GM12878 (cell line): ENCODE data around the gene UTS2R. TPM values are rescaled to one million over a fixed set of nuclear protein-coding genes. Genes with fewer than 3 reads are reported as not detected.

ENCODE experiments used
- ATAC-seq: fragments of 200-7000 bp; cut with Tn5 transposase; 3 replicates; pipeline ENCODE4 v1.9.1; 2020; ENCODE audit warnings: mild to moderate bottlenecking, moderate library complexity
- BruUV-seq: library from RNA; stranded (reverse); fragments of 400-500 nt; replicated peaks from 2 replicates; lab custom pipeline; 2021; lab: Mats Ljungman, UMichigan
- CTCF ChIA-PET: fragments of 300-600 bp; sonication (Branson Sonifier 250); formaldehyde crosslinking; extraction: SDS; loops from one replicate; lab custom pipeline; 2021; ENCODE audit warnings: inconsistent platforms; lab: Yijun Ruan, JAX
- POLR2A ChIA-PET: fragments of 350-600 bp; formaldehyde crosslinking; extraction: SDS; loops from one replicate; lab custom pipeline; 2021; ENCODE audit warnings: inconsistent platforms; lab: Charles Lee
- RAD21 ChIA-PET: fragments of 300-600 bp; sonication (Branson Sonifier 250); formaldehyde crosslinking; loops from one replicate; lab custom pipeline; 2023; ENCODE audit warnings: antibody characterized with exemption; ENCODE audit not compliant: unreplicated experiment; lab: Charles Lee
- SMC1A ChIA-PET: fragments of 300-600 bp; sonication (Branson Sonifier 250); formaldehyde crosslinking; loops from one replicate; lab custom pipeline; 2023; ENCODE audit not compliant: unreplicated experiment, uncharacterized antibody; lab: Charles Lee
- DNase-seq: peaks from one replicate; pipeline ENCODE4 v3.0.0-alpha.2; 2011; ENCODE audit warnings: low read depth, low spot score
- FAIRE-seq: peaks from 3 replicates; lab custom pipeline; 2011; peaks lifted over from hg19 to GRCh38; lab: Jason Lieb, UNC
- H2AFZ ChIP-seq: 2 replicates; pipeline ENCODE4 v1.6.0; 2011; ENCODE audit warnings: low read depth, low read length, control low read depth; ENCODE audit not compliant: control insufficient read depth
- H3K27ac ChIP-seq: 2 replicates; pipeline ENCODE4 v1.5.1; 2011; ENCODE audit warnings: control low read depth; ENCODE audit not compliant: control insufficient read depth, insufficient read depth
- H3K27me3 ChIP-seq, 2 experiments: replicated peaks in 1 of 2; 2 replicates each; pipeline versions ENCODE4 v1.6.0 to v1.6.1; 2011; ENCODE audit warnings: low read length in 1 of 2; ENCODE audit not compliant: control insufficient read depth in 2 of 2, insufficient read depth in 2 of 2
- H3K36me3 ChIP-seq, 2 experiments: 2 replicates each; pipeline ENCODE4 v1.5.1; 2011; ENCODE audit warnings: low read length in 1 of 2; ENCODE audit not compliant: control insufficient read depth in 2 of 2, insufficient read depth in 2 of 2
- H3K4me1 ChIP-seq: 2 replicates; pipeline ENCODE4 v1.6.1; 2011; ENCODE audit warnings: mild to moderate bottlenecking, low read length, moderate library complexity, mixed read lengths; ENCODE audit not compliant: control insufficient read depth, insufficient read depth
- H3K4me2 ChIP-seq: 2 replicates; pipeline ENCODE4 v1.6.0; 2011; ENCODE audit warnings: control low read depth; ENCODE audit not compliant: control insufficient read depth, insufficient read depth
- H3K4me3 ChIP-seq: fragments of 200-600 bp; sonication (generic); 2 replicates; pipeline ENCODE4 v1.5.1; 2016
- H3K79me2 ChIP-seq: 2 replicates; pipeline ENCODE4 v1.6.0; 2011; ENCODE audit warnings: low read length; ENCODE audit not compliant: control insufficient read depth, insufficient read depth
- H3K9ac ChIP-seq: 2 replicates; pipeline ENCODE4 v1.8.0; 2011; ENCODE audit warnings: low read length, control low read depth, mixed read lengths; ENCODE audit not compliant: control insufficient read depth, insufficient read depth
- H3K9me3 ChIP-seq: replicated peaks from 3 replicates; pipeline ENCODE4 v1.5.1; 2011; ENCODE audit warnings: mild to moderate bottlenecking, low read length; ENCODE audit not compliant: control insufficient read depth, insufficient read depth
- H4K20me1 ChIP-seq: 2 replicates; pipeline ENCODE4 v1.6.0; 2011; ENCODE audit not compliant: control insufficient read depth, insufficient read depth
- CBX3 ChIP-seq: fragments of 200-600 bp; sonication (generic); IDR thresholded peaks from 2 replicates; pipeline ENCODE4 v1.6.1; 2016; ENCODE audit warnings: low read depth, borderline replicate concordance
- CEBPZ ChIP-seq: fragments of 150-350 bp; IDR thresholded peaks from 2 replicates; pipeline ENCODE4 v1.6.1; 2016; ENCODE audit warnings: low read depth, low read length
- CHD2 ChIP-seq: IDR thresholded peaks from 2 replicates; pipeline ENCODE4 v1.6.1; 2011; ENCODE audit warnings: low read depth, low read length, improper control_type of control experiment, borderline replicate concordance
- E4F1 ChIP-seq: fragments of 450-650 bp; IDR thresholded peaks from 2 replicates; pipeline ENCODE4 v1.6.1; 2018; ENCODE audit warnings: borderline replicate concordance, mild to moderate bottlenecking; ENCODE audit not compliant: partially characterized antibody
- FOS ChIP-seq: IDR thresholded peaks from 3 replicates; pipeline ENCODE4 v1.6.1; 2011; ENCODE audit warnings: borderline replicate concordance; ENCODE audit not compliant: insufficient read length; ENCODE audit errors: extremely low read depth
- LARP7 ChIP-seq: fragments of 450-650 bp; IDR thresholded peaks from 2 replicates; pipeline ENCODE4 v1.6.1; 2017; ENCODE audit warnings: mild to moderate bottlenecking
- NFYB ChIP-seq: IDR thresholded peaks from 2 replicates; pipeline ENCODE4 v1.6.1; 2011; ENCODE audit warnings: low read depth, mild to moderate bottlenecking, low read length, improper control_type of control experiment, moderate library complexity; ENCODE audit not compliant: insufficient read depth
- POLR2A ChIP-seq: IDR thresholded peaks from 2 replicates; pipeline ENCODE4 v1.6.1; 2011; ENCODE audit warnings: low read depth, mild to moderate bottlenecking, low read length
- POU2F2 ChIP-seq: IDR thresholded peaks from 3 replicates; pipeline ENCODE4 v1.6.1; 2011; ENCODE audit warnings: low read depth, mild to moderate bottlenecking, low read length, borderline replicate concordance
- SUPT20H ChIP-seq: IDR thresholded peaks from 2 replicates; pipeline ENCODE4 v1.6.1; 2011; ENCODE audit warnings: low read depth, mild to moderate bottlenecking, low read length, moderate library complexity, borderline replicate concordance; ENCODE audit not compliant: control insufficient read depth
- TCF12 ChIP-seq: IDR thresholded peaks from 2 replicates; pipeline ENCODE4 v1.6.1; 2011; ENCODE audit warnings: low read depth, mild to moderate bottlenecking, low read length
- ZBED1 ChIP-seq: IDR thresholded peaks from 2 replicates; pipeline ENCODE4 v1.6.1; 2016; ENCODE audit warnings: borderline replicate concordance
- ZNF207 ChIP-seq: fragments of 450-650 bp; IDR thresholded peaks from 2 replicates; pipeline ENCODE4 v1.6.1; 2014; ENCODE audit warnings: antibody characterized with exemption, mild to moderate bottlenecking, borderline replicate concordance
- ZNF217 ChIP-seq: fragments of 450-650 bp; IDR thresholded peaks from 2 replicates; pipeline ENCODE4 v1.6.1; 2017; ENCODE audit warnings: antibody characterized with exemption, mild to moderate bottlenecking
- WGBS: methylation state at CpG from one replicate; pipeline ENCODE4 v1.1.6; 2016; ENCODE audit warnings: low lambda C conversion rate; ENCODE audit not compliant: insufficient replicate concordance, insufficient coverage; ENCODE audit errors: missing lambda C conversion rate; 5-methylcytosine and 5-hydroxymethylcytosine counted together
- in situ Hi-C: fragments of 300-500 bp; cut with MboI; formaldehyde crosslinking; loops from 9 replicates; pipeline ENCODE4 v1.14.3; 2018; ENCODE audit warnings: mixed read lengths
- intact Hi-C: fragments of 100-400 bp; cut with micrococcal nuclease; formaldehyde crosslinking; loops from one replicate; pipeline ENCODE4 v1.14.2; 2022; ENCODE audit not compliant: unreplicated experiment
- polyA plus RNA-seq, 11 experiments: library from polyadenylated mRNA; depleted of rRNA in 4 of 11; unstranded in 6 of 11; stranded (reverse) in 5 of 11; fragments of >200 nt; fragmentation: Nextera tagmentation in 4 of 11; fragmentation: Illumina TruSeq in 1 of 11; extraction: Ambion mirVana in 4 of 11; extraction: Trizol in 1 of 11; gene quantifications; 1 replicate in 1 of 11; 2 replicates in 10 of 11; pipeline versions ENCODE4 v1.2.1 to v1.2.3, GENCODE V29; 2011 to 2016; ENCODE audit warnings: inconsistent platforms in 2 of 11, missing spikeins in 2 of 11, low read depth in 1 of 11
- total RNA-seq, 4 experiments: library from RNA; depleted of rRNA in 3 of 4; stranded (reverse); fragments of >200 nt in 3 of 4; fragmentation: Illumina TruSeq in 1 of 4; extraction: Trizol in 1 of 4; gene quantifications; 2 replicates each; pipeline versions ENCODE4 v1.2.1 to v1.2.3, GENCODE V29; 2013 to 2021
- TF ChIP-seq, protein P1 (sequence below): IDR thresholded peaks from 2 replicates; pipeline ENCODE4 v1.6.1; 2012; ENCODE audit warnings: low read depth, low read length, improper control_type of control experiment

UTS2R gene
- total and polyA plus RNA-seq, 10 of the 15 experiments (the other 5 are each of a cell fraction or from before 2014, with no cell fraction given): 0.04 to 0.36 (median 0.11) TPM; not detected in 6

GRCh38 chr17:82353484-82353883, 18.1 kb upstream of the UTS2R start (continued):
- TF ChIP-seq CBX3 (no peak), ZNF207 (no peak)

- no peaks in the 10 kb centered on the region for H3K79me2 ChIP-seq
- in situ Hi-C loops: loop anchor here (5.0 kb wide), 2 partner anchors 52 to 197 kb away; no protein-coding TSS in a partner anchor
- TF ChIP-seq POLR2A (no peak), SUPT20H (no peak), ZNF217 (no peak), FOS (no peak), CHD2 (no peak), NFYB (no peak), TCF12 (no peak), POU2F2 (no peak), CEBPZ (no peak), LARP7 (no peak), ZBED1 (no peak), E4F1 (no peak)
- TF ChIP-seq, protein P1, sequence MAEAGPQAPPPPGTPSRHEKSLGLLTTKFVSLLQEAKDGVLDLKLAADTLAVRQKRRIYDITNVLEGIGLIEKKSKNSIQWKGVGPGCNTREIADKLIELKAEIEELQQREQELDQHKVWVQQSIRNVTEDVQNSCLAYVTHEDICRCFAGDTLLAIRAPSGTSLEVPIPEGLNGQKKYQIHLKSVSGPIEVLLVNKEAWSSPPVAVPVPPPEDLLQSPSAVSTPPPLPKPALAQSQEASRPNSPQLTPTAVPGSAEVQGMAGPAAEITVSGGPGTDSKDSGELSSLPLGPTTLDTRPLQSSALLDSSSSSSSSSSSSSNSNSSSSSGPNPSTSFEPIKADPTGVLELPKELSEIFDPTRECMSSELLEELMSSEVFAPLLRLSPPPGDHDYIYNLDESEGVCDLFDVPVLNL: no peak
- TF ChIP-seq, all 136 proteins: peak for 0
- ChIA-PET SMC1A (no interaction called here), RAD21 (interaction anchor here (0.6 kb wide), 1 partner anchor 39 kb away, joined by 3 read pairs; no protein-coding TSS in a partner anchor), CTCF (no interaction called here), POLR2A (no interaction called here)
- no peak overlapping the region for H3K4me2 ChIP-seq
- H3K9me3 ChIP-seq: no peaks in the 10 kb centered on the region
- H3K36me3 ChIP-seq: no peaks in the 10 kb centered on the region
- no peak overlapping the region for H3K4me3 ChIP-seq
- FAIRE-seq (no peak), ATAC-seq (no peak), DNase-seq (no peak)
- no peak overlapping the region for H3K9ac ChIP-seq
- 47% methylated on average over 4 of the region's 7 CpGs for WGBS
- no peaks in the 10 kb centered on the region for H4K20me1 ChIP-seq
- intact Hi-C loops: loop anchor here (5.0 kb wide), 1 partner anchor 137 kb away; no protein-coding TSS in a partner anchor
- H3K27ac ChIP-seq: no peak overlapping the region
- peaks cover 19% of the 10 kb centered on the region for H3K4me1 ChIP-seq
- H3K27me3 ChIP-seq: no peaks in the 10 kb centered on the region
- no peak overlapping the region for H2AFZ ChIP-seq
- BruUV-seq: no TSS peak
These were observed 16.7 kb upstream of the UTS2R start for GRCh38 chr17:82354804-82355308.
